Measurements from ENCODE around the gene NET1.

NET1 gene

GRCh38 chr10:5477948-5478693 lies 65.8 kb downstream of the NET1 start:
- Histone ChIP-seq H4K20me1 (ENCODE audit: insufficient read depth) (no peaks in the 10 kb centered on the region), H3K27me3 (ENCODE audit: insufficient read depth, low read depth) (no peaks in the 10 kb centered on the region), H3K27ac (no peak overlapping the region), H3K4me1 (ENCODE audit: low read depth, poor library complexity, severe bottlenecking) (no peaks in the 10 kb centered on the region), H2AFZ (ENCODE audit: low read depth) (no peak overlapping the region), H3K9ac (no peak overlapping the region), H3K79me2 (ENCODE audit: insufficient read depth, low read depth) (no peaks in the 10 kb centered on the region), H3K4me2 (no peak overlapping the region), H3K36me3 (ENCODE audit: insufficient read depth) (no peaks in the 10 kb centered on the region), H3K4me3 (IDR thresholded peaks at IDR 0.05; ENCODE audit: insufficient read depth, low read depth, low read length) (no peak overlapping the region)
- no peak for TF ChIP-seq CTCF (conservative IDR thresholded peaks at IDR 0.05; ENCODE audit: low read depth, low read length)

GRCh38 chr10:5478694-5479305 lies 66.4 kb downstream of the NET1 start:
- no peak for TF ChIP-seq CTCF (conservative IDR thresholded peaks at IDR 0.05; ENCODE audit: low read depth, low read length)
- H3K4me1 ChIP-seq (ENCODE audit: low read depth, poor library complexity, severe bottlenecking): no peaks in the 10 kb centered on the region
- H3K79me2 ChIP-seq (ENCODE audit: insufficient read depth, low read depth): no peaks in the 10 kb centered on the region
- no peaks in the 10 kb centered on the region for H3K36me3 ChIP-seq (ENCODE audit: insufficient read depth)
- H2AFZ ChIP-seq (ENCODE audit: low read depth): no peak overlapping the region
- no peak overlapping the region for H3K4me2 ChIP-seq
- no peaks in the 10 kb centered on the region for H4K20me1 ChIP-seq (ENCODE audit: insufficient read depth)
- no peaks in the 10 kb centered on the region for H3K27me3 ChIP-seq (ENCODE audit: insufficient read depth, low read depth)
- H3K9ac ChIP-seq: no peak overlapping the region
- no peak overlapping the region for H3K4me3 ChIP-seq (IDR thresholded peaks at IDR 0.05; ENCODE audit: insufficient read depth, low read depth, low read length)
- no peak overlapping the region for H3K27ac ChIP-seq

GRCh38 chr10:5479481-5480161 lies 67.3 kb downstream of the NET1 start:
- Histone ChIP-seq H3K4me2 (no peak overlapping the region), H3K4me1 (ENCODE audit: low read depth, poor library complexity, severe bottlenecking) (no peaks in the 10 kb centered on the region), H3K27ac (no peak overlapping the region), H3K4me3 (IDR thresholded peaks at IDR 0.05; ENCODE audit: insufficient read depth, low read depth, low read length) (no peak overlapping the region), H3K9ac (no peak overlapping the region), H4K20me1 (ENCODE audit: insufficient read depth) (no peaks in the 10 kb centered on the region), H2AFZ (ENCODE audit: low read depth) (no peak overlapping the region), H3K36me3 (ENCODE audit: insufficient read depth) (no peaks in the 10 kb centered on the region), H3K79me2 (ENCODE audit: insufficient read depth, low read depth) (no peaks in the 10 kb centered on the region), H3K27me3 (ENCODE audit: insufficient read depth, low read depth) (no peaks in the 10 kb centered on the region)
- TF ChIP-seq CTCF (conservative IDR thresholded peaks at IDR 0.05; ENCODE audit: low read depth, low read length): no peak

GRCh38 chr10:5480162-5480941 lies 68.0 kb downstream of the NET1 start:
- no peaks in the 10 kb centered on the region for H3K4me1 ChIP-seq (ENCODE audit: low read depth, poor library complexity, severe bottlenecking)
- H3K79me2 ChIP-seq (ENCODE audit: insufficient read depth, low read depth): no peaks in the 10 kb centered on the region
- H3K9ac ChIP-seq: no peak overlapping the region
- no peaks in the 10 kb centered on the region for H3K36me3 ChIP-seq (ENCODE audit: insufficient read depth)
- no peaks in the 10 kb centered on the region for H4K20me1 ChIP-seq (ENCODE audit: insufficient read depth)
- no peak overlapping the region for H3K4me2 ChIP-seq
- no peaks in the 10 kb centered on the region for H3K27me3 ChIP-seq (ENCODE audit: insufficient read depth, low read depth)
- no peak overlapping the region for H2AFZ ChIP-seq (ENCODE audit: low read depth)
- H3K27ac ChIP-seq: no peak overlapping the region
- no peak for TF ChIP-seq CTCF (conservative IDR thresholded peaks at IDR 0.05; ENCODE audit: low read depth, low read length)
- H3K4me3 ChIP-seq (IDR thresholded peaks at IDR 0.05; ENCODE audit: insufficient read depth, low read depth, low read length): no peak overlapping the region

Data from KMS-11 (cell line).